HCT116 (cell line): ENCODE data around the gene SLC35B1. TPM values are rescaled to one million over a fixed set of nuclear protein-coding genes. Genes with fewer than 3 reads are reported as not detected.

ENCODE experiments used
- ATAC-seq: fragments of 200-7000 bp; cut with Tn5 transposase; 2 replicates; pipeline ENCODE4 v1.9.1; 2020; ENCODE audit warnings: mild to moderate bottlenecking, moderate library complexity
- Bru-seq: library from RNA; stranded (reverse); fragments of 400-500 nt; gene quantifications from one replicate; lab custom pipeline; 2021; lab: Mats Ljungman, UMichigan
- BruChase-seq, 2 experiments: library from RNA; stranded (reverse); fragments of 400-500 nt; gene quantifications; one replicate each; lab custom pipeline; 2021; lab: Mats Ljungman, UMichigan
- BruUV-seq: library from RNA; stranded (reverse); fragments of 400-500 nt; replicated peaks from 2 replicates; lab custom pipeline; 2021; lab: Mats Ljungman, UMichigan
- CTCF ChIA-PET: fragments of 300-600 bp; sonication (Branson Sonifier 250); formaldehyde crosslinking; loops from one replicate; lab custom pipeline; 2021; ENCODE audit warnings: antibody characterized with exemption; lab: Charles Lee
- POLR2A ChIA-PET: fragments of 300-600, 350-600 bp; sonication (Branson Sonifier 250); formaldehyde crosslinking; loops from one replicate; lab custom pipeline; 2021; ENCODE audit warnings: antibody characterized with exemption; lab: Charles Lee
- RAD21 ChIA-PET, 2 experiments: fragments of 300-600 bp; sonication (Branson Sonifier 250); formaldehyde crosslinking; loops; one replicate each; lab custom pipeline; 2023; ENCODE audit warnings: low total read pairs in 2 of 2; ENCODE audit not compliant: uncharacterized antibody in 2 of 2, unreplicated experiment in 2 of 2, low non-redundant PET in 1 of 2; lab: Charles Lee
- DNase-seq: peaks from one replicate; pipeline ENCODE4 v3.0.0-alpha.2; 2010; ENCODE audit warnings: low read depth, low spot score
- H2AFZ ChIP-seq: fragments of 200-600 bp; shearing (Covaris generic), sonication (generic); 2 replicates; pipeline ENCODE4 v1.6.1; 2017; ENCODE audit warnings: low read depth, mixed run types, mixed read lengths, antibody characterized with exemption, low read length; ENCODE audit not compliant: poor library complexity, severe bottlenecking
- H3K27ac ChIP-seq: 2 replicates; pipeline ENCODE4 v1.5.1; 2012; ENCODE audit warnings: low read depth, low read length
- H3K27me3 ChIP-seq: fragments of 200-600 bp; sonication (generic); 2 replicates; pipeline ENCODE4 v1.6.1; 2016; ENCODE audit warnings: mixed run types, low read length, mixed read lengths; ENCODE audit not compliant: insufficient read depth
- H3K36me3 ChIP-seq, 2 experiments: fragments of 200-500 bp in 1 of 2; fragments of 200-600 bp in 1 of 2; sonication (Bioruptor generic) in 1 of 2; sonication (generic) in 1 of 2; 2 replicates each; pipeline versions ENCODE4 v1.5.1 to v1.6.1; 2014 to 2016; ENCODE audit warnings: low read length in 2 of 2, inconsistent platforms in 1 of 2, mixed read lengths in 1 of 2, mixed run types in 1 of 2; ENCODE audit not compliant: insufficient read depth in 2 of 2, control insufficient read depth in 1 of 2
- H3K4me1 ChIP-seq, 2 experiments: fragments of 200-600 bp in 1 of 2; sonication (generic) in 1 of 2; 2 replicates each; pipeline versions ENCODE4 v1.5.1 to v1.6.1; 2012 to 2017; ENCODE audit warnings: low read length in 2 of 2, inconsistent platforms in 1 of 2, mild to moderate bottlenecking in 1 of 2, mixed read lengths in 1 of 2, mixed run types in 1 of 2, moderate library complexity in 1 of 2; ENCODE audit not compliant: insufficient read depth in 2 of 2, control insufficient read depth in 1 of 2
- H3K4me2 ChIP-seq: fragments of 200-600 bp; sonication (generic); 2 replicates; pipeline ENCODE4 v1.6.1; 2017; ENCODE audit warnings: mixed run types, low read length, mixed read lengths
- H3K4me3 ChIP-seq, 2 experiments: fragments of 200-600 bp in 1 of 2; sonication (generic) in 1 of 2; replicated peaks in 1 of 2; 2 replicates each; pipeline ENCODE4 v1.5.1; 2011 to 2016; ENCODE audit warnings: low read length in 2 of 2, control low read depth in 1 of 2, low read depth in 1 of 2, mild to moderate bottlenecking in 1 of 2, mixed read lengths in 1 of 2, mixed run types in 1 of 2
- H3K79me2 ChIP-seq: fragments of 200-600 bp; sonication (generic); 2 replicates; pipeline ENCODE4 v1.6.1; 2017; ENCODE audit warnings: mild to moderate bottlenecking, mixed run types, low read length, moderate library complexity, mixed read lengths; ENCODE audit not compliant: insufficient read depth
- H3K9ac ChIP-seq: fragments of 200-600 bp; sonication (generic); 2 replicates; pipeline ENCODE4 v1.6.1; 2016; ENCODE audit warnings: low read length, mixed read lengths
- H3K9me2 ChIP-seq: fragments of 200-600 bp; sonication (generic), shearing (Covaris generic); 2 replicates; pipeline ENCODE4 v1.6.1; 2017; ENCODE audit warnings: mixed run types, mild to moderate bottlenecking, moderate library complexity; ENCODE audit not compliant: insufficient read depth
- H3K9me3 ChIP-seq, 2 experiments: fragments of 200-500 bp in 1 of 2; fragments of 200-600 bp in 1 of 2; sonication (Bioruptor generic) in 1 of 2; sonication (generic) in 1 of 2; 2 replicates each; pipeline ENCODE4 v1.6.1; 2014 to 2017; ENCODE audit warnings: low read length in 2 of 2, mixed read lengths in 2 of 2, inconsistent platforms in 1 of 2, low read depth in 1 of 2, mild to moderate bottlenecking in 1 of 2, mixed run types in 1 of 2, moderate library complexity in 1 of 2; ENCODE audit not compliant: control insufficient read depth in 1 of 2, insufficient read depth in 1 of 2
- H4K20me1 ChIP-seq: fragments of 200-600 bp; sonication (generic), shearing (Covaris generic); 2 replicates; pipeline ENCODE4 v1.6.1; 2017; ENCODE audit warnings: mixed run types, mild to moderate bottlenecking, moderate library complexity; ENCODE audit not compliant: insufficient read depth
- CBX3 ChIP-seq: IDR thresholded peaks from 2 replicates; pipeline ENCODE4 v1.6.1; 2012; ENCODE audit warnings: low read depth
- CTCF ChIP-seq, 3 experiments: fragments of 200-600 bp in 1 of 3; sonication (generic) in 1 of 3; IDR thresholded peaks in 2 of 3; conservative IDR thresholded peaks in 1 of 3; 2 replicates each; pipeline ENCODE4 v1.5.1; 2012 to 2017; ENCODE audit warnings: low read depth in 2 of 3, low read length in 2 of 3, antibody characterized with exemption in 1 of 3, borderline replicate concordance in 1 of 3, control low read depth in 1 of 3, mild to moderate bottlenecking in 1 of 3, mixed read lengths in 1 of 3, mixed run types in 1 of 3, moderate library complexity in 1 of 3; ENCODE audit not compliant: insufficient read depth in 1 of 3
- EGR1 ChIP-seq: IDR thresholded peaks from 2 replicates; pipeline ENCODE4 v1.6.1; 2012; ENCODE audit warnings: low read depth
- ELF1 ChIP-seq: IDR thresholded peaks from 2 replicates; pipeline ENCODE4 v1.6.1; 2012; ENCODE audit warnings: low read depth, borderline replicate concordance
- EZH2 ChIP-seq: fragments of 200-600 bp; sonication (generic); IDR thresholded peaks from 2 replicates; pipeline ENCODE4 v1.6.1; 2017; ENCODE audit warnings: antibody characterized with exemption, mixed run types
- FOSL1 ChIP-seq: IDR thresholded peaks from 2 replicates; pipeline ENCODE4 v1.6.1; 2012; ENCODE audit warnings: low read depth
- MAX ChIP-seq: IDR thresholded peaks from 2 replicates; pipeline ENCODE4 v1.6.1; 2012
- POLR2A ChIP-seq: IDR thresholded peaks from 2 replicates; pipeline ENCODE4 v1.7.0; 2011; ENCODE audit warnings: borderline replicate concordance; ENCODE audit not compliant: insufficient read depth, insufficient read length; ENCODE audit errors: extremely low read depth
- POLR2AphosphoS5 ChIP-seq: IDR thresholded peaks from 2 replicates; pipeline ENCODE4 v1.6.1; 2011; ENCODE audit warnings: mild to moderate bottlenecking, low read depth, low read length, moderate library complexity
- RAD21 ChIP-seq: IDR thresholded peaks from 2 replicates; pipeline ENCODE4 v1.6.1; 2012; ENCODE audit warnings: low read depth, mild to moderate bottlenecking
- REST ChIP-seq: IDR thresholded peaks from 2 replicates; pipeline ENCODE4 v1.6.1; 2012; ENCODE audit warnings: low read depth
- SP1 ChIP-seq: IDR thresholded peaks from 2 replicates; pipeline ENCODE4 v1.6.1; 2012; ENCODE audit warnings: low read depth
- SRF ChIP-seq: IDR thresholded peaks from 2 replicates; pipeline ENCODE4 v1.6.1; 2012; ENCODE audit warnings: low read depth
- ZBTB33 ChIP-seq: IDR thresholded peaks from 2 replicates; pipeline ENCODE4 v1.6.1; 2011; ENCODE audit warnings: mild to moderate bottlenecking, low read length, moderate library complexity; ENCODE audit not compliant: insufficient replicate concordance; ENCODE audit errors: extremely low read depth
- ZFX ChIP-seq: fragments of 450-650 bp; IDR thresholded peaks from 2 replicates; pipeline ENCODE4 v1.6.1; 2017
- intact Hi-C: fragments of 100-400 bp; cut with micrococcal nuclease; formaldehyde crosslinking; loops from 2 replicates; pipeline ENCODE4 v1.10.0; 2022
- long read RNA-seq: library from polyadenylated mRNA; unstranded; transcript quantifications from one replicate; pipeline ENCODE4 v2.0.0, GENCODE V29; 2021; ENCODE audit not compliant: unreplicated experiment
- polyA plus RNA-seq: library from polyadenylated mRNA; unstranded; fragments of >200 nt; gene quantifications from 2 replicates; pipeline ENCODE4 v1.2.1, GENCODE V29; 2012; ENCODE audit warnings: missing spikeins
- total RNA-seq: library from RNA; stranded (reverse); gene quantifications from one replicate; pipeline ENCODE4 v1.2.1, GENCODE V29; 2021; ENCODE audit not compliant: unreplicated experiment

The SLC35B1 gene
- total RNA-seq, result 87.5 TPM
- 83.4 and 88.7 TPM in 2 replicates for polyA plus RNA-seq
- percentile 92 among the genes with signal in this experiment for Bru-seq, nascent RNA
- BruChase-seq, experiment 1, labeled RNA remaining after a 6-hour chase, result percentile 96 among the genes with signal in this experiment
- percentile 91 among the genes with signal in this experiment for BruChase-seq, experiment 2, labeled RNA remaining after a 2-hour chase
- long read RNA-seq, transcript SLC35B1-209 (9 exons, 1,320 nt), result minor isoform, 12 of 67 reads
- long read RNA-seq, transcript SLC35B1-220 (9 exons, 1,611 nt), result major isoform, 30 of 67 reads
- long read RNA-seq, partial matches to known transcripts, result 11 of 67 reads
- long read RNA-seq, other reads (novel, unspliced or antisense), result 14 of 67 reads

- Histone ChIP-seq H3K4me2 (peak within 1 kb of the TSS; percentile 92), H3K79me2 (peaks cover 27% of the 10 kb centered on the region), H3K9me3 (no peaks in the 10 kb centered on the region), H3K9ac (peak within 1 kb of the TSS; percentile 85), H3K27ac (peak within 1 kb of the TSS; percentile 77), H3K9me2 (no peaks in the 10 kb centered on the region), H3K36me3 (peaks cover 28 to 32% of the 10 kb centered on the region in 2 experiments), H3K27me3 (no peaks in the 10 kb centered on the region), H4K20me1 (no peaks in the 10 kb centered on the region), H2AFZ (peak within 1 kb of the TSS; percentile 53), H3K4me3 (peak within 1 kb of the TSS; percentile 85 to 92), H3K4me1 (peaks cover 16 to 21% of the 10 kb centered on the region in 2 experiments)
- ChIA-PET POLR2A (interaction anchor here (0.6 to 4.7 kb wide), 12 partner anchors 9 to 1755 kb away, joined by 3 to 30 read pairs (median 4); partner anchors contain the start of genes FAM117A, KAT7 and SPOP), RAD21 (interaction anchor here (0.6 to 1.5 kb wide), 5 partner anchors 122 to 291 kb away, joined by 3 to 8 read pairs (median 3); no protein-coding TSS in a partner anchor), CTCF (interaction anchor here (0.7 to 4.0 kb wide), 21 partner anchors 9 to 493 kb away, joined by 3 to 63 read pairs (median 6); partner anchors contain the start of genes FAM117A, KAT7 and SPOP)
- DNase-seq, result peak; percentile 100
- BruUV-seq, result no TSS peak
- intact Hi-C loops, result loop anchor here (1.0 to 10.0 kb wide), 6 partner anchors 71 to 393 kb away; partner anchors contain the start of gene KAT7
- peak; percentile 93 for ATAC-seq
- no peak for TF ChIP-seq EZH2
- TF ChIP-seq REST, result no peak
- peak; percentile 74 for TF ChIP-seq MAX
- TF ChIP-seq SP1, result peak; percentile 99
- peak; percentile 96 for TF ChIP-seq FOSL1
- peak; percentile 77; the same call in 1 of the 2 replicates for TF ChIP-seq ZFX
- TF ChIP-seq RAD21, result peak; percentile 74
- peak; percentile 96 to 99 (median 98) for TF ChIP-seq CTCF (IDR thresholded peaks at IDR 0.05 in 2 of 3, conservative IDR thresholded peaks at IDR 0.05 in 1 of 3; ENCODE audit: borderline replicate concordance in 1 of 3, insufficient read depth in 1 of 3, low read depth in 2 of 3, low read length in 2 of 3)
- TF ChIP-seq CBX3, result peak; percentile 95; the same call in 1 of the 2 replicates
- peak; percentile 72 for TF ChIP-seq POLR2AphosphoS5
- TF ChIP-seq ZBTB33, result no peak
- TF ChIP-seq POLR2A, result no peak
- peak; percentile 96 for TF ChIP-seq SRF
- 0 out of 2 replicates have a peak, but pooled peaks have one; percentile 3 for TF ChIP-seq EGR1
- peak; percentile 72; the same call in 1 of the 2 replicates for TF ChIP-seq ELF1
Measured at GRCh38 chr17:49707608-49708514, at the start of gene SLC35B1. SLC35B1 (minus strand) TSS chr17:49707964; CDS start chr17:49707833, 131 bp downstream.
